DOHH2 (cell line): ENCODE results near the gene HOXC6.

Experiments used
- H3F3A ChIP-seq: fragments of 200-600 bp; sonication (generic), shearing (Covaris generic); 2 replicates; pipeline ENCODE4 v1.6.0; 2016; ENCODE audit warnings: antibody characterized with exemption, mild to moderate bottlenecking; ENCODE audit not compliant: control insufficient read depth, insufficient read depth
- H3K27ac ChIP-seq: fragments of 200-600 bp; sonication (generic); 2 replicates; pipeline ENCODE4 v1.5.1; 2014; ENCODE audit warnings: low read depth, mild to moderate bottlenecking, low read length, moderate library complexity
- H3K27me3 ChIP-seq: fragments of 200-600 bp; sonication (generic); 2 replicates; pipeline ENCODE4 v1.6.1; 2014; ENCODE audit warnings: mild to moderate bottlenecking, low read length, mixed read lengths; ENCODE audit not compliant: control insufficient read depth
- H3K36me3 ChIP-seq: fragments of 200-600 bp; sonication (generic); 2 replicates; pipeline ENCODE4 v1.6.1; 2014; ENCODE audit warnings: mild to moderate bottlenecking, low read length, moderate library complexity, mixed read lengths; ENCODE audit not compliant: control insufficient read depth
- H3K4me1 ChIP-seq: fragments of 200-600 bp; sonication (generic); 2 replicates; pipeline ENCODE4 v1.6.1; 2014; ENCODE audit warnings: mild to moderate bottlenecking, low read length, mixed read lengths; ENCODE audit not compliant: control insufficient read depth
- H3K4me2 ChIP-seq: fragments of 200-600 bp; sonication (generic); 2 replicates; pipeline ENCODE4 v1.6.0; 2014; ENCODE audit warnings: mild to moderate bottlenecking, low read length, moderate library complexity
- H3K4me3 ChIP-seq: fragments of 200-600 bp; sonication (generic); 2 replicates; pipeline ENCODE4 v1.5.1; 2014; ENCODE audit warnings: mild to moderate bottlenecking, low read length, mixed read lengths
- H3K79me2 ChIP-seq: fragments of 200-600 bp; sonication (generic); 2 replicates; pipeline ENCODE4 v1.6.1; 2014; ENCODE audit warnings: mild to moderate bottlenecking, low read length, mixed read lengths; ENCODE audit not compliant: control insufficient read depth
- H3K9me2 ChIP-seq: fragments of 200-600 bp; sonication (generic); replicated peaks from 2 replicates; pipeline ENCODE4 v1.6.1; 2014; ENCODE audit warnings: mild to moderate bottlenecking, low read length, mixed read lengths; ENCODE audit not compliant: control insufficient read depth
- H3K9me3 ChIP-seq: fragments of 200-600 bp; sonication (generic); 2 replicates; pipeline ENCODE4 v1.6.1; 2014; ENCODE audit warnings: antibody characterized with exemption, low read length, mixed read lengths; ENCODE audit not compliant: control insufficient read depth, insufficient read depth
- H4K20me1 ChIP-seq: fragments of 200-600 bp; sonication (generic); 2 replicates; pipeline ENCODE4 v1.6.0; 2014; ENCODE audit warnings: low read depth, mild to moderate bottlenecking, antibody characterized with exemption, low read length, moderate library complexity; ENCODE audit not compliant: control insufficient read depth, insufficient read depth
- EZH2phosphoT487 ChIP-seq: fragments of 200-600 bp; sonication (generic); IDR thresholded peaks from 2 replicates; pipeline ENCODE4 v1.6.1; 2017; ENCODE audit warnings: borderline replicate concordance, mild to moderate bottlenecking, antibody characterized with exemption, low read length, moderate library complexity, mixed read lengths
- TF ChIP-seq, protein P1 (sequence below): fragments of 200-600 bp; sonication (generic); IDR thresholded peaks from one replicate; pipeline ENCODE4 v1.5.1; 2014; ENCODE audit warnings: antibody characterized with exemption, mild to moderate bottlenecking, low read depth, low read length; ENCODE audit not compliant: poor library complexity, severe bottlenecking

The HOXC6 gene

DNA sequence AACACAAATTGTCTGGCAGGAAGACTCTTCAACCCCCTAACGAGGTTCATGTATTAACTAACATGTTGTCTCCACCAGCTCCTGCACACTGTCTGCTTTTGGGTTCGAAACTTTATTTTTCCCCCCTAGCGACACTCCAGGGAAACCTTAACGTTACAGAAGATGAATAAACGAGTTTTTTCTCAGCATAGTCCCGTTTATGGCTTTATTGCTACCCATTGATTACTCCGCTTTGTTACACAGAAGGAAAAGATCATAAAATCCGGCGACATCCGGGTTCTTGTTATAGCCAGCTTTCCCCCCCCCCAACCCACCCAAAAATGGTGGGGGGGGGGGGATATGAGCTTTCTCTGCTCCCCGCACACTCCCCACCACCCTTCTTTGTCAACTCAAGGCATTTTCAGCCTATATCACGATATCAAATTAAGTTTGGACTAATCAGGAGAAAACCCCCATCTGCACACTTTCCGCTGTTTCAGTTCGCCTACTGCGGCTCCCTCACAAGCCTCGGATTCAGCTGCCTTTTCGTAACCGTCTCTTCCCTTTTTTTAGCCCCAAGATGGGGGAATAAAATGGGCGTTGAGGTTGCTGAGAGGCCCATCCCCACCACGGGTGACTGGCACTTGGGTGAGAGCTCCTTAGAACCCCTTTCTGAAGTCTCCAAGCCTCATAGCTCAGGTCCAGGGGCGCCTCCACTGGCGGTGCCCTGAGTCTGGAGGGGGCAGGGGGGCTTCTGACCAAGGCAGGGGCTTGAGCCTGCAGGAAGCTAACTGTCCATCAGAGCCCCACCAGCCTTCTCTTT lies 1.4 kb upstream of the HOXC6 start:
- Histone ChIP-seq H3K9me2 (no peaks in the 10 kb centered on the region), H3K4me3 (no peak overlapping the region), H3K4me2 (no peak overlapping the region), H4K20me1 (no peaks in the 10 kb centered on the region), H3K4me1 (peaks cover 22% of the 10 kb centered on the region), H3F3A (0 out of 2 replicates have a peak, but pooled peaks cover 2% of the 10 kb centered on the region), H3K9me3 (no peaks in the 10 kb centered on the region), H3K79me2 (no peaks in the 10 kb centered on the region), H3K27ac (no peak overlapping the region), H3K27me3 (peaks cover 69% of the 10 kb centered on the region), H3K36me3 (no peaks in the 10 kb centered on the region)
- TF ChIP-seq EZH2phosphoT487, result no peak
- TF ChIP-seq, protein P1, sequence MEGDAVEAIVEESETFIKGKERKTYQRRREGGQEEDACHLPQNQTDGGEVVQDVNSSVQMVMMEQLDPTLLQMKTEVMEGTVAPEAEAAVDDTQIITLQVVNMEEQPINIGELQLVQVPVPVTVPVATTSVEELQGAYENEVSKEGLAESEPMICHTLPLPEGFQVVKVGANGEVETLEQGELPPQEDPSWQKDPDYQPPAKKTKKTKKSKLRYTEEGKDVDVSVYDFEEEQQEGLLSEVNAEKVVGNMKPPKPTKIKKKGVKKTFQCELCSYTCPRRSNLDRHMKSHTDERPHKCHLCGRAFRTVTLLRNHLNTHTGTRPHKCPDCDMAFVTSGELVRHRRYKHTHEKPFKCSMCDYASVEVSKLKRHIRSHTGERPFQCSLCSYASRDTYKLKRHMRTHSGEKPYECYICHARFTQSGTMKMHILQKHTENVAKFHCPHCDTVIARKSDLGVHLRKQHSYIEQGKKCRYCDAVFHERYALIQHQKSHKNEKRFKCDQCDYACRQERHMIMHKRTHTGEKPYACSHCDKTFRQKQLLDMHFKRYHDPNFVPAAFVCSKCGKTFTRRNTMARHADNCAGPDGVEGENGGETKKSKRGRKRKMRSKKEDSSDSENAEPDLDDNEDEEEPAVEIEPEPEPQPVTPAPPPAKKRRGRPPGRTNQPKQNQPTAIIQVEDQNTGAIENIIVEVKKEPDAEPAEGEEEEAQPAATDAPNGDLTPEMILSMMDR, result no peak

DNA sequence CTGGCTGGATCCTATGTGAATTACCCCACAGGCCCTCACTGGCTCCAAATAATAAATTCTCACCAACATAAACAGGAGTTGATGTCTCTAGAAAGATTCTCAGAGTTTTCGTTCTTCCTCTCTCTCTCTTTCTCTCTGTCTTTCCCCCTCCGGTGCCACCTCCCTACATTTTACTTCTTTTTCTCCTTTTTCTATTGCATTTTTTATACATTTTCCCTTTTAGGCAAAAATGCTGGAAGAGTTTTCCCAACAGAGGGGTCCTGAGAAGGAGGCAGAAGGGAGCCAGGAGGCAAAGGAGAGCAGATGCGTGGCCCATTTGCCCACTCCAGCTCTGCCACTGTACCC lies 826 bp upstream of the HOXC6 start:
- no peak overlapping the region for H3K27ac ChIP-seq
- H3K4me2 ChIP-seq, result no peak overlapping the region
- H4K20me1 ChIP-seq, result no peaks in the 10 kb centered on the region

DNA sequence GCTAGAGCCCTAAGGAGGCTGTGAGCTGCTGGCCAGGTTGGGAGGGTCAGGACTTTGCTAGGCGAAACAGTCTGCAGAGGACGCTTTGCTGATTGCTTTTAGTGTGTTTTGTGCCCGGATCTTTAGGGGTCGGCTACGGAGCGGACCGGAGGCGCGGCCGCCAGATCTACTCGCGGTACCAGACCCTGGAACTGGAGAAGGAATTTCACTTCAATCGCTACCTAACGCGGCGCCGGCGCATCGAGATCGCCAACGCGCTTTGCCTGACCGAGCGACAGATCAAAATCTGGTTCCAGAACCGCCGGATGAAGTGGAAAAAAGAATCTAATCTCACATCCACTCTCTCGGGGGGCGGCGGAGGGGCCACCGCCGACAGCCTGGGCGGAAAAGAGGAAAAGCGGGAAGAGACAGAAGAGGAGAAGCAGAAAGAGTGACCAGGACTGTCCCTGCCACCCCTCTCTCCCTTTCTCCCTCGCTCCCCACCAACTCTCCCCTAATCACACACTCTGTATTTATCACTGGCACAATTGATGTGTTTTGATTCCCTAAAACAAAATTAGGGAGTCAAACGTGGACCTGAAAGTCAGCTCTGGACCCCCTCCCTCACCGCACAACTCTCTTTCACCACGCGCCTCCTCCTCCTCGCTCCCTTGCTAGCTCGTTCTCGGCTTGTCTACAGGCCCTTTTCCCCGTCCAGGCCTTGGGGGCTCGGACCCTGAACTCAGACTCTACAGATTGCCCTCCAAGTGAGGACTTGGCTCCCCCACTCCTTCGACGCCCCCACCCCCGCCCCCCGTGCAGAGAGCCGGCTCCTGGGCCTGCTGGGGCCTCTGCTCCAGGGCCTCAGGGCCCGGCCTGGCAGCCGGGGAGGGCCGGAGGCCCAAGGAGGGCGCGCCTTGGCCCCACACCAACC lies 1.5 kb downstream of the HOXC6 start:
- H3K4me1 ChIP-seq, result peaks cover 27% of the 10 kb centered on the region
- H3K27me3 ChIP-seq, result peaks cover 74% of the 10 kb centered on the region
- no peak overlapping the region for H3K27ac ChIP-seq
- no peak overlapping the region for H3K4me3 ChIP-seq
- H3F3A ChIP-seq, result no peaks in the 10 kb centered on the region
- no peak overlapping the region for H3K4me2 ChIP-seq
- H3K79me2 ChIP-seq, result no peaks in the 10 kb centered on the region
- no peaks in the 10 kb centered on the region for H3K36me3 ChIP-seq
- no peaks in the 10 kb centered on the region for H3K9me3 ChIP-seq
- no peaks in the 10 kb centered on the region for H3K9me2 ChIP-seq
- H4K20me1 ChIP-seq, result no peaks in the 10 kb centered on the region
- TF ChIP-seq, protein P1, result no peak
- no peak for TF ChIP-seq EZH2phosphoT487

More for the DNA sequence above, 826 bp upstream of the HOXC6 start:
- Histone ChIP-seq H3K9me2 (no peaks in the 10 kb centered on the region), H3K4me3 (no peak overlapping the region), H3K9me3 (no peaks in the 10 kb centered on the region), H3K79me2 (no peaks in the 10 kb centered on the region), H3F3A (0 out of 2 replicates have a peak, but pooled peaks cover under 1% of the 10 kb centered on the region), H3K27me3 (peaks cover 69% of the 10 kb centered on the region), H3K4me1 (peaks cover 22% of the 10 kb centered on the region), H3K36me3 (no peaks in the 10 kb centered on the region)
- TF ChIP-seq, protein P1, result no peak
- TF ChIP-seq EZH2phosphoT487, result no peak
